HG02973 (cell line): ENCODE data around the gene DGUOK.
"Not testable (repeated sequence)": the region's sequence is repeated elsewhere in the genome, so short reads cannot be mapped to it uniquely, and the experiment has no call there.

Experiments used
- ATAC-seq: cut with Tn5 transposase; IDR thresholded peaks from one replicate; pipeline ENCODE4 v1.9.1; 2021; ENCODE audit warnings: moderate library complexity; ENCODE audit not compliant: unreplicated experiment

Gene DGUOK

DNA sequence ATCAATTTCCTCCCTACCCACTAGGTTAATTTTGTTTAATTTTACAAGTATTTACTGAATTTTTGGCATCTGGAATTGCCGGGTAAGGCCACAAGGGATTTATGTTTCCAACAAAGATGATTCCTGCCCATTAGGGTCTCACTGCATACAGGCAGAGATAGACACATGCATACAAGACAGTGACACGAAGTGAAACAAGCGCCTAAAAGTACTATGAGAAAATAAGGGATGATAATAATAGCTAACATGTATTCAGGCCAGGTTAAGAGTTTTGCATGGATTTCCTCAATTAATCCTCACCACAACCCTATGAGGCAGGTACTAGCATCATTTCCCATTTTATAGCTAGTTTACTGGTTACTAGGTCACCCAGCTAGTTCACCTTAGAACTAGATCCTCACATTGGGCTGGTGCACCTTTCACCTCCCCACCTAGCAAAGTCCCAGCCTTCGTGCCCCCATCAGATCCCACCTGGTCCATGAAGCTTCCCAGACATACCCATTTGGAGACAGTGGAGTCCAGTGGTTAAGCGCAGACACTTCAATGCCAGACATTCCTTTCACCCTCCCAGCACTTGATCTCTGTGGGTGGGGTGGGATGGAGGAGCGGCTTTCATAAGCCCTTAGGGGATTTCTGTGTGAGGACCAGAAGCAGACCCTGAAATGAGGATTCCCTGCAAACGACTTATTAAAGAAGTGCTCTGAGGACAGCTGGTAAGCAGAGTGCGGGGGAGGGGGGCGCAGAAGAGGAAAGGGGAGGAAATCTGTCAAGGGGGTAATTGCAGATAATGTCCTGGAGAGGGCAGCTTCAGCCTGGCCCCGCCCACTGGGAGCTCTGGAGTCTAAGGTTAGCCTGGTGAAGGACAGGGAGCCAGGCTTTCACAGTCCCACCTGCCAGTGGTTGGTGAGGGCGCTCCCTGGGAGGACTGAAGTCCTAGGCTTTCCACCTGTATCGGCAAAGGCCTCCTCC lies 5.8 kb upstream of the DGUOK start:
- ATAC-seq: no peak

DNA sequence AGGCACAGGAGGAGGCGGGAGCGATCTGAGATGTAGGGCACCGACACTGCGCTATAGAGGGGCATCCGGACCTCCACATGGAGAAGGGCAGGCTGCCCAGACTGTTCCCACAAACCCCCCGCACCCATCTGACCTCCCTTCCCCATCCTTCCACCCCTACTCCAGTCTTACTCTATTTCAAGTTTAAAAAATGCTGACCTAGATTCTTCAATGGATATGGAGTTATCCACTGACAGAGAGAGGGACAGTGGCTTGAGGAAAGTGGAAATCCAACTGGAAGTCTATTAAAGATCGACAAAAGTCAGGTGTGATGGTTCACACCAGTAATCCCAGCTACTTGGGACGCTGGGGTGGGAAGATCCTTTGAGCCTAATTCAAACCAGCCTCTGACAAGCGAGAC lies 5.1 kb upstream of the DGUOK start:
- ATAC-seq: no peak

- no peak for ATAC-seq
Measured at GRCh38 chr2:73922681-73923080, 4.0 kb upstream of the DGUOK start.

DNA sequence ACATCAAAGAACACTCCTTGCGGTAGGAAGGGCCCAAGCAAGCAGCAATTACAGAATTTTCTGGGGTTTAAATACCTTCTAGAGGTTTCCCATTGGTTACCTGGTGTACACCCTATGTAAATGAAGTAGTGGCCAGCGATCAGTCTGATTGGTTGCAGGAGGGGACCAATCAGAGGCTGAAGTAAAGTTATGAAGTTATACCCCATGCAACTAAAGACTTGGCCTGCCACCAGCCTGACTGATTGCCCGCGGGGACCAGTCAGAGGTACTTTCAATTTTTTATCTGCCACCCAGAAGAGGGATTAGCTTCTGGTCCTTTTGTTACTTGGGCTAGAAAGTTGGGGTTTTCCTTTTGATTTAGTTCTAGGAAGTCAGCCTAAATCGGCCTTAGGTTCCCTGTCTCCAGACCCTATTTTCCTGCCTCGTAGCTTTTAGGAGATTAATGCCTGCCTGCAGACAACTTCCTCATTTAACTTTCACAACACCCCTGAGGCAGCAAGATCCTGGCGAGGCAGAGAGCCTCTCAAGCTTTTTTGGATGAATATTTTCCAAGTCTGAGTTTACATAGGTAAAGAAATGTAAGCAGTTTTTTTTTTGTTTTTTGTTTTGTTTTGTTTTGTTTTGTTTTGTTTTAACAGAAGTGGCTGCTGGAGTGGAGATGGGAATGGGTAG lies 1.5 kb upstream of the DGUOK start:
- no peak for ATAC-seq

- no peak for ATAC-seq
Measured at GRCh38 chr2:73925853-73926492, 707 bp upstream of the DGUOK start.

DNA sequence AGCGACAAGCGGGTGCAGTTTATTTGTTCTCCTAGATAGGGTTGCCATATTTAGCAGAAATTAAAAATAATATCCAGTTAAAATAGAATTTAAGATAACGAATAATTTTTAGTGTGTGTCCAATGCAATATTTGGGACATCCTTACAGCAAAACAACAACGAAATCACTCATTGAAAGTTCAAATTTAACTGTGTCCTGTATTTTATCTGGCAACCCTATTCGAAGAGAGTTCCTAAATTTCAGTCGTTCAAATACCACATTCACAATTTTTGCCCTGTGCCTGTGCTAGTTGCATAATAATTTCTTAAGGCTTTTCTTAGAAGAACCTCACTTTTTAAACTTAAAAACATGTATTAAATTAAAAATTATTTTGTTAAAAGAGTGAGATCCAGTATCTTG lies 664 bp downstream of the DGUOK start:
- no peak for ATAC-seq

GRCh38 chr2:73928963-73929347 lies 2.3 kb downstream of the DGUOK start:
- no peak for ATAC-seq

- ATAC-seq: no peak
Measured at GRCh38 chr2:73930386-73930785, 3.7 kb downstream of the DGUOK start.

GRCh38 chr2:73931531-73932500 lies 5.1 kb downstream of the DGUOK start:
- ATAC-seq: no peak

- ATAC-seq: no peak
Measured at GRCh38 chr2:73933194-73933593, 6.5 kb downstream of the DGUOK start.

- ATAC-seq: no peak
Measured at GRCh38 chr2:73935641-73936040, 9.0 kb downstream of the DGUOK start.

DNA sequence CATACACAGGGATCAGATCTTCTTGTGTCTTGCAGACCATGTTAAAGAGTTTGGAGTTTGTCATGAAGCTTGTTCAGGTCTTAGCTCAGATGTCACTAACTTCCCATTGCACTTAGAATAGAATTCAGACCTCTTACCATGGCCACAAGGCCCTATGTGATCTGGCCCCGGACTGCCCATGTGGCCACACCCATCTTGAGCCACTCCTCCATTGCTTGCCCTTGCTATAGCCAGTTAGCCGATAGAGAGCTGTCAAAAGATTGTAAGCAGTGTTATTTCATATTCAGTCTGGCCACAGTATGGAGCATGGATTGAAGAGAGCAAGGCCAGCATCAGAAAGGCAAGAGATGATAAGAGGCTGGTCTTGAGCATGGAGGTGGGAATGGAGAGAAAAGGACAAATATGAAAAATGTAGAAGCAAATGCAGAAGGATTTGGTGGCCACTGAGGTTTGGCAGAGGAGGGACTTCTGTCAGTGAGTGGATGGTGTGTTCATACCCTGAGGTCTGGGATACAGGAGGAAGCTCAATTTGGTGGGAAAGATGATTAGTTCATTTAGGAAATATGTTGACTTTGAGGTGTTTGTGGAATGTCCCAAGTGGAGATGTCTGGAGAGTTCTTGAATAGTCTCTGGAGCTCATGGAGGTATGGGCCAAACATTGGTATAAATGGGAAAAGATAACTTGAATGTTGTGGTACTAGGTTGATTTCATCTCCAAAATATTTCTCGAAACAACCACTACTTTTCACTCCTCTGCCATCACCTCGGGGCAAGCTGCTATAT lies 10.6 kb downstream of the DGUOK start:
- ATAC-seq: no peak

GRCh38 chr2:73937899-73938298 lies 11.2 kb downstream of the DGUOK start:
- ATAC-seq: no peak

DNA sequence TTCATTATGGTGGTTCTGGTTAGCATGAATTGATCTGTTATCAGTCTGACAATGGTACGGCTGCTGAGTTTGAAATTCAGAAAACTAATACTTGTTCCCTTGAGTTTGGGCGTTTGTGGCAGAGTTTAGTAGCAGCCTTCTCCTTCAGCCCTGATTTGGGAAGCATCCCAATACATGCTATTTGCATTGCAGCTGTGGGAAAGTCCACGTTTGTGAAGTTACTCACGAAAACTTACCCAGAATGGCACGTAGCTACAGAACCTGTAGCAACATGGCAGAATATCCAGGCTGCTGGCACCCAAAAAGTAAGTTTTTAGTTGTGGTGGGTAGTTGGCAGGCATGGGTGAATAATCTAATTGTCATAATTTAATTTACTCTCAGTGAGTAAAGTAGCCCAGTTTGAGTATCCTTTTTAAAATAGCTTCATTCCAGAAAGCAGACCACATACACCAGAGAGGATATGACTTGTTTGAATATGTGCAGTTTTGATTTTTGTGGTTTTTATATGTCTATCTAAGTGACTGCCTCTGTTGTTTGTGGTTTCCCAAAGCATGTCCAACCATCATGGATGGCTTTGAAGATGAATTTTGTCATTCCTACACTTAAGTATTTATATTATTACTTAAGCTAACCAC lies 12.2 kb downstream of the DGUOK start:
- ATAC-seq: no peak

DNA sequence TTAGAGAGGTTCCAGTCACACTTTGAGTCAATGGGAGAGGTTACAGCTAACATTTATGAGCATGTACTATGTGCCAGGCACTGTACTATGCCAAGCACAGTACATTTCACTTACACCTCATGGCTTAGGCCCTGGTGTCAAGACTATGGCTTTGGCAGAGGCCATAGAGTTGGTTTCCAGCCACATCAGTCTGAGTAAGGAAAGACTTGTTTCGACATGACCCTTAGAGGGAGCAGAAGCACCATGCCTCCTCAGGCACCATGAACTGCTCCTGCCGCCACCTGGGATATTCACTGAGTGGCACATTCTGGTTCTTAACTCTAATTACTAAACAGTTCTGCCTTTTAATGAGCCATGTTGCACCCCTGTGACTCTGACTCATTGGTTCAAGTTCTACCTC lies 12.7 kb downstream of the DGUOK start:
- ATAC-seq: no peak

DNA sequence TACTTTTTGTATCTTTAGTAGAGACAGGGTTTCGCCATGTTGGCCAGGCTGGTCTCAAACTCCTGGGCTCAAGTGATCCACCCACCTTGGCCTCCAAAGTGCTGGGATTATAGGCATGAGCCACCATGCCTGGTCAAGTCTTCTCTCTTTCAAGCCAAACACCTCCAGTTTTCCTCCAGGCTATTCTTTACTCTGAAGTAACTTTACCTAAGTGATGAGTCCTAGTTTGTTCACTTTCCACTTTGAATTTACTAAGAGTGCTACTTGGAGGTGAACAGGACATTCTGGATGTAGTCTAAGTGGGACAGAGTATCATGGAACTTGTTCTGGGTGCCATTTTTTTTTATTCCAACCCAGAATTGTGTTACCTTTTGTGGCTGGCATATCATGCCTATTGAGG lies 13.4 kb downstream of the DGUOK start:
- not testable (repeated sequence) for ATAC-seq

DNA sequence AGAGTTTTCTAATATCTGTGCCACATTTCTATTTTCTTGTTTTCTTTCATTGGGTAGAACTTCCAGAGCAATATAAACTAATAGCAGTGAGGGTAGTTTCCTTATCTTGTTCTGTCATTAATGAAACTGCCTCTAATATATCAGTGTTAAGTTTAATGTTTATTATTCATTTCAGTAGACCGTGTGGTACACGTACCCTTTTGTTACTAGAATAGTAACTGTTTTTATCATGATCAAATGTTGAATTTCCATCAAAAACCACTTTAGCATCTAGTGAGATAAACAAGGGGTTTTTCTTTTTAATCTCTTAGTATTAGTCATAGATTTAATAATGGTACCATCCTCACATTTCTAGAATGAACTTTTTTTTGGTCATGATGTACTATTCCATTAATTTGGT lies 16.0 kb downstream of the DGUOK start:
- no peak for ATAC-seq

DNA sequence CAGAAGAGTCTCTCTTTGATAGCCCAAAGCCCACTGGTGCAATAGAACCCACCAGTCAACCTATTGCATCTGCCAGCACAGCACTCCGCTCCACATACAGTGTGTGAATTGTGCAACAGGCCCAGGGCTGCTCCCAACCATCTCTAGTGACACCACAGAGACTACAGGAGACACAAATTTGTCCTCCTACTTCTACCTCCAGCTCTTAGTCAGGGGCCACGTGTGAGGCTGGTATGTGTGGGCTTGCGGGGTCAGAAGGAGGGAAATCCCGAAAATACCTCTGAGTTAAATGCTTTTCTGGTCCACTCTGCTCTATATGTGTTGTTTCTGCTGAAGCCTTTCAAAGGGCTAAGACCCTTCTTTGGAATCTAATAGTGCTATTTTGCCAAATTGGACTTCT lies 18.0 kb downstream of the DGUOK start:
- ATAC-seq: no peak

GRCh38 chr2:73946215-73946614 lies 19.5 kb downstream of the DGUOK start:
- ATAC-seq: no peak
